ENCODE results near the gene OPALIN. TPM values are rescaled to one million over a fixed set of nuclear protein-coding genes. Genes with fewer than 3 reads are reported as not detected.

OPALIN gene
- total and polyA plus RNA-seq, 9 of the 15 experiments (the other 6 are each of a cell fraction or from before 2014, with no cell fraction given) = not detected

DNA sequence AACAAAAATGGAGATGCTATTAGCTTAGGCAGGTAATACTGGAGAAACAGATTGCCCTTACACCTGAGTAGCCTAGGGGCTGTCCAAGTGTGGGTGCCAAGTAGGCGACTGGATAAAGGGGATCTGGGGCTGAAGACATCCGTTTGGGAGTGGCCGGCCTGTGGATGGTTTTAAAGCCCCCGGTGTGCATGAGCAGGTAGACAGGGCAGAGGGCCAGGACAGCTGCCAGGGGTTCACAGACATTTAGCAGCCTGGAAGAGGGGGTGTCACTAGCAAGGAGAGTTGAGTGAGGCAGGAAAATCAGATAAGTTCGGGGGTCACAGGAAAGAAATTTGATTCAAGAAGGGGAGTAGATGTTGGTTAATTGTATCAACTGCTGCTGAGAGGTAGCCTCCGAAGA lies 1.5 kb upstream of the OPALIN start:
- H3K9ac ChIP-seq (ENCODE audit: insufficient read depth in 1 of 2, low read depth in 2 of 2, low read length in 2 of 2) = no peak overlapping the region
- H3K27me3 ChIP-seq (ENCODE audit: control insufficient read depth in 2 of 2, insufficient read depth in 2 of 2, low read length in 2 of 2) = peaks cover 0 to 27% of the 10 kb centered on the region in 2 experiments; a peak in 2 of 5 replicates
- no peaks in the 10 kb centered on the region for H3K79me2 ChIP-seq (ENCODE audit: control insufficient read depth, insufficient read depth, low read length)
- no peaks in the 10 kb centered on the region for H3K9me3 ChIP-seq (replicated peaks; ENCODE audit: control insufficient read depth, insufficient read depth, low read depth, low read length)
- no peak overlapping the region for H3K4me3 ChIP-seq
- in situ Hi-C loops (cut with MboI) (no loop called here), intact Hi-C loops (cut with micrococcal nuclease) (no loop called here)
- CTCF ChIA-PET (ENCODE audit: low intra/inter-chr PET ratio) = no interaction called here
- H3K36me3 ChIP-seq (ENCODE audit: control insufficient read depth, insufficient read depth, low read length) = no peaks in the 10 kb centered on the region
- no peak for FAIRE-seq
- no peaks in the 10 kb centered on the region for H3K4me1 ChIP-seq (replicated peaks in 1 of 2; ENCODE audit: control insufficient read depth in 2 of 2, insufficient read depth in 2 of 2, low read length in 2 of 2)
- ATAC-seq = no peak
- BruUV-seq (replicated peaks) = no TSS peak
- no peak overlapping the region for H2AFZ ChIP-seq (ENCODE audit: low read depth, low read length)
- WGBS (ENCODE audit: insufficient coverage, low coverage, missing lambda C conversion rate) = 0% methylated on average over 3 of the region's 6 CpGs
- no peak overlapping the region for H3K27ac ChIP-seq (ENCODE audit: extremely low read depth, low read depth, low read length)
- POLR2A ChIA-PET = interaction anchor here (0.6 kb wide), 1 partner anchor 814 kb away, joined by 3 read pairs; no protein-coding TSS in a partner anchor
- DNase-seq (ENCODE audit: extremely low read depth in 1 of 4, low spot score in 3 of 4) = no peak
- H4K20me1 ChIP-seq (replicated peaks; ENCODE audit: control insufficient read depth, insufficient read depth, low read length) = no peaks in the 10 kb centered on the region
- no peaks in the 10 kb centered on the region for H3K9me1 ChIP-seq (ENCODE audit: control insufficient read depth, insufficient read depth, low read length)
- H3K4me2 ChIP-seq (ENCODE audit: insufficient read depth, low read length) = no peak overlapping the region
- no peak for TF ChIP-seq MAFF (IDR thresholded peaks at IDR 0.05; ENCODE audit: low read length)
- no peak for TF ChIP-seq SMARCE1 (IDR thresholded peaks at IDR 0.05)
- no peak for TF ChIP-seq KDM5B (IDR thresholded peaks at IDR 0.05; ENCODE audit: insufficient replicate concordance, low read depth, low read length)
- TF ChIP-seq MCM3 (IDR thresholded peaks at IDR 0.05) = no peak
- no peak for TF ChIP-seq ZNF140 (CRISPR knock-in tag; IDR thresholded peaks at IDR 0.05)
- TF ChIP-seq, protein P1, sequence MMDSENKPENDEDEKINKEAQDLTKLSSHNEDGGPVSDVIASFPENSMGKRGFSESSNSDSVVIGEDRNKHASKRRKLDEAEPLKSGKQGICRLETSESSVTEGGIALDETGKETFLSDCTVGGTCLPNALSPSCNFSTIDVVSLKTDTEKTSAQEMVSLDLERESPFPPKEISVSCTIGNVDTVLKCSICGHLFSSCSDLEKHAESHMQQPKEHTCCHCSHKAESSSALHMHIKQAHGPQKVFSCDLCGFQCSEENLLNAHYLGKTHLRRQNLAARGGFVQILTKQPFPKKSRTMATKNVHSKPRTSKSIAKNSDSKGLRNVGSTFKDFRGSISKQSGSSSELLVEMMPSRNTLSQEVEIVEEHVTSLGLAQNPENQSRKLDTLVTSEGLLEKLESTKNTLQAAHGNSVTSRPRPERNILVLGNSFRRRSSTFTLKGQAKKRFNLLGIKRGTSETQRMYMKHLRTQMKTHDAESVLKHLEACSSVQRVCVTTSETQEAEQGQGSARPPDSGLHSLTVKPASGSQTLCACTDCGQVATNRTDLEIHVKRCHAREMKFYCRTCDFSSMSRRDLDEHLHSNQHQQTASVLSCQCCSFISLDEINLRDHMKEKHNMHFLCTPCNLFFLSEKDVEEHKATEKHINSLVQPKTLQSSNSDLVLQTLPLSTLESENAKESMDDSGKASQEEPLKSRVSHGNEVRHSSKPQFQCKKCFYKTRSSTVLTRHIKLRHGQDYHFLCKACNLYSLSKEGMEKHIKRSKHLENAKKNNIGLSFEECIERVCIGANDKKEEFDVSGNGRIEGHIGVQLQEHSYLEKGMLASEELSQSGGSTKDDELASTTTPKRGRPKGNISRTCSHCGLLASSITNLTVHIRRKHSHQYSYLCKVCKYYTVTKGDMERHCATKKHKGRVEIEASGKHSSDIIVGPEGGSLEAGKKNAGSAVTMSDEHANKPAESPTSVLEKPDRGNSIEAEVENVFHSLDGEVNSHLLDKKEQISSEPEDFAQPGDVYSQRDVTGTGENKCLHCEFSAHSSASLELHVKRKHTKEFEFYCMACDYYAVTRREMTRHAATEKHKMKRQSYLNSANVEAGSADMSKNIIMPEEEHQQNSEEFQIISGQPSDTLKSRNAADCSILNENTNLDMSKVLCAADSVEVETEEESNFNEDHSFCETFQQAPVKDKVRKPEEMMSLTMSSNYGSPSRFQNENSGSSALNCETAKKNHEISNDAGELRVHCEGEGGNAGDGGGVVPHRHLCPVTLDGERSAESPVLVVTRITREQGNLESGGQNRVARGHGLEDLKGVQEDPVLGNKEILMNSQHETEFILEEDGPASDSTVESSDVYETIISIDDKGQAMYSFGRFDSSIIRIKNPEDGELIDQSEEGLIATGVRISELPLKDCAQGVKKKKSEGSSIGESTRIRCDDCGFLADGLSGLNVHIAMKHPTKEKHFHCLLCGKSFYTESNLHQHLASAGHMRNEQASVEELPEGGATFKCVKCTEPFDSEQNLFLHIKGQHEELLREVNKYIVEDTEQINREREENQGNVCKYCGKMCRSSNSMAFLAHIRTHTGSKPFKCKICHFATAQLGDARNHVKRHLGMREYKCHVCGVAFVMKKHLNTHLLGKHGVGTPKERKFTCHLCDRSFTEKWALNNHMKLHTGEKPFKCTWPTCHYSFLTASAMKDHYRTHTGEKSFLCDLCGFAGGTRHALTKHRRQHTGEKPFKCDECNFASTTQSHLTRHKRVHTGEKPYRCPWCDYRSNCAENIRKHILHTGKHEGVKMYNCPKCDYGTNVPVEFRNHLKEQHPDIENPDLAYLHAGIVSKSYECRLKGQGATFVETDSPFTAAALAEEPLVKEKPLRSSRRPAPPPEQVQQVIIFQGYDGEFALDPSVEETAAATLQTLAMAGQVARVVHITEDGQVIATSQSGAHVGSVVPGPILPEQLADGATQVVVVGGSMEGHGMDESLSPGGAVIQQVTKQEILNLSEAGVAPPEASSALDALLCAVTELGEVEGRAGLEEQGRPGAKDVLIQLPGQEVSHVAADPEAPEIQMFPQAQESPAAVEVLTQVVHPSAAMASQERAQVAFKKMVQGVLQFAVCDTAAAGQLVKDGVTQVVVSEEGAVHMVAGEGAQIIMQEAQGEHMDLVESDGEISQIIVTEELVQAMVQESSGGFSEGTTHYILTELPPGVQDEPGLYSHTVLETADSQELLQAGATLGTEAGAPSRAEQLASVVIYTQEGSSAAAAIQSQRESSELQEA (IDR thresholded peaks at IDR 0.05; ENCODE audit: low read depth) = no peak
- no peak for TF ChIP-seq L3MBTL2 (IDR thresholded peaks at IDR 0.05)
- TF ChIP-seq, protein P2, sequence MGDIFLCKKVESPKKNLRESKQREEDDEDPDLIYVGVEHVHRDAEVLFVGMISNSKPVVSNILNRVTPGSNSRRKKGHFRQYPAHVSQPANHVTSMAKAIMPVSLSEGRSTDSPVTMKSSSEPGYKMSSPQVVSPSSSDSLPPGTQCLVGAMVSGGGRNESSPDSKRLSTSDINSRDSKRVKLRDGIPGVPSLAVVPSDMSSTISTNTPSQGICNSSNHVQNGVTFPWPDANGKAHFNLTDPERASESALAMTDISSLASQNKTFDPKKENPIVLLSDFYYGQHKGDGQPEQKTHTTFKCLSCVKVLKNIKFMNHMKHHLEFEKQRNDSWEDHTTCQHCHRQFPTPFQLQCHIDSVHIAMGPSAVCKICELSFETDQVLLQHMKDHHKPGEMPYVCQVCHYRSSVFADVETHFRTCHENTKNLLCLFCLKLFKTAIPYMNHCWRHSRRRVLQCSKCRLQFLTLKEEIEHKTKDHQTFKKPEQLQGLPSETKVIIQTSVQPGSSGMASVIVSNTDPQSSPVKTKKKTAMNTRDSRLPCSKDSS (IDR thresholded peaks at IDR 0.05; ENCODE audit: low read depth, partially characterized antibody) = no peak
- TF ChIP-seq, protein P3, sequence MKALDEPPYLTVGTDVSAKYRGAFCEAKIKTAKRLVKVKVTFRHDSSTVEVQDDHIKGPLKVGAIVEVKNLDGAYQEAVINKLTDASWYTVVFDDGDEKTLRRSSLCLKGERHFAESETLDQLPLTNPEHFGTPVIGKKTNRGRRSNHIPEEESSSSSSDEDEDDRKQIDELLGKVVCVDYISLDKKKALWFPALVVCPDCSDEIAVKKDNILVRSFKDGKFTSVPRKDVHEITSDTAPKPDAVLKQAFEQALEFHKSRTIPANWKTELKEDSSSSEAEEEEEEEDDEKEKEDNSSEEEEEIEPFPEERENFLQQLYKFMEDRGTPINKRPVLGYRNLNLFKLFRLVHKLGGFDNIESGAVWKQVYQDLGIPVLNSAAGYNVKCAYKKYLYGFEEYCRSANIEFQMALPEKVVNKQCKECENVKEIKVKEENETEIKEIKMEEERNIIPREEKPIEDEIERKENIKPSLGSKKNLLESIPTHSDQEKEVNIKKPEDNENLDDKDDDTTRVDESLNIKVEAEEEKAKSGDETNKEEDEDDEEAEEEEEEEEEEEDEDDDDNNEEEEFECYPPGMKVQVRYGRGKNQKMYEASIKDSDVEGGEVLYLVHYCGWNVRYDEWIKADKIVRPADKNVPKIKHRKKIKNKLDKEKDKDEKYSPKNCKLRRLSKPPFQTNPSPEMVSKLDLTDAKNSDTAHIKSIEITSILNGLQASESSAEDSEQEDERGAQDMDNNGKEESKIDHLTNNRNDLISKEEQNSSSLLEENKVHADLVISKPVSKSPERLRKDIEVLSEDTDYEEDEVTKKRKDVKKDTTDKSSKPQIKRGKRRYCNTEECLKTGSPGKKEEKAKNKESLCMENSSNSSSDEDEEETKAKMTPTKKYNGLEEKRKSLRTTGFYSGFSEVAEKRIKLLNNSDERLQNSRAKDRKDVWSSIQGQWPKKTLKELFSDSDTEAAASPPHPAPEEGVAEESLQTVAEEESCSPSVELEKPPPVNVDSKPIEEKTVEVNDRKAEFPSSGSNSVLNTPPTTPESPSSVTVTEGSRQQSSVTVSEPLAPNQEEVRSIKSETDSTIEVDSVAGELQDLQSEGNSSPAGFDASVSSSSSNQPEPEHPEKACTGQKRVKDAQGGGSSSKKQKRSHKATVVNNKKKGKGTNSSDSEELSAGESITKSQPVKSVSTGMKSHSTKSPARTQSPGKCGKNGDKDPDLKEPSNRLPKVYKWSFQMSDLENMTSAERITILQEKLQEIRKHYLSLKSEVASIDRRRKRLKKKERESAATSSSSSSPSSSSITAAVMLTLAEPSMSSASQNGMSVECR (CRISPR knock-in tag; IDR thresholded peaks at IDR 0.05) = no peak

Data from K562 (cell line).